CD4-positive, alpha-beta T cell treated with Interleukin-4 for 1 hour (primary cell): Measurements from ENCODE around the gene PTH.

ENCODE experiments used
- DNase-seq, 2 donors: peaks; one replicate each; pipeline ENCODE4 v3.0.0-alpha.2; 2020 to 2022

Gene PTH

DNA sequence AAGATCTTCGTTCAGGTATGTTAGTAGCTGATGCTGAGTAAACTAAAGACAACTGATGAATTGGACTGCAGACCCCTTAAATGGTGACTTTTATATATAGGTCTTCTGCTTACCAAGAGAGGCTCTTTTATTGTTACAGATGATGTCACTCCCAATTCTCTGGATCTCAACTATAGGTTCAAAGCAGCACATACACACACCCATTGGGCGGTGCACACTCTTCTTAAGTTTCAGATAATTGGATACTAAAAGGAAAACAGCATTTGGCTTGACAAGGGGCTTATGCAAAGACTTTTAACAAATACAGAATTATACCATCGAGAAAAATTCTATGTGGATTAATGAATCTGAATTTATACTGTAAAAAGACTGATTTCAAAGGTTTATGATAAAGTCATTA, at the start of gene PTH:
Gene PTH, minus strand, starts transcription at position 69 of the 400 bp plus-strand sequence. CDS start 3,142 bp downstream, outside the sequence.
- DNase-seq = no peak

- no peak for DNase-seq
Measured at GRCh38 chr11:13538044-13538443, 42.2 kb upstream of the PTH start.

GRCh38 chr11:13535819-13536218, 40.0 kb upstream of the PTH start:
- DNase-seq = no peak

DNA sequence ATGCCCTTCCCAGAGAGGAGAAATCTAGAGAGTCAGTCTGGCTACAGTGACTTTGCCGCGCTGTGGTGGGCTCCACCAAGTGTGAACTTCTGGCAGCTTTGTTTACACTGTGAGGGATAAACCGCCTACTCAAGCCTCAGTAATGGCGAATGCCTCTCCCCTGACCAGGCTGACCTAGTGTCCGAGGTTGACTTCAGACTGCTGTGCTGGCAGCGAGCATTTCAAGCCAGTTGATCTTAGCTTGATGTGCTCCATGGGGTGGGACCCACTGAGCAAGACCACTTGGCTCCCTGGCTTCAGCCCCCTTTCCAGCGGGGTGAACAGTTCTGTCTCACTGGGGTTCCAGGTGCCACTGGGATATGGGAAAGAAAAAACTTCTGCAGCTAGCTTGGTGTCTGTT, 38.6 kb upstream of the PTH start:
- DNase-seq = no peak

GRCh38 chr11:13525257-13525656, 29.5 kb upstream of the PTH start:
- DNase-seq = no peak

DNA sequence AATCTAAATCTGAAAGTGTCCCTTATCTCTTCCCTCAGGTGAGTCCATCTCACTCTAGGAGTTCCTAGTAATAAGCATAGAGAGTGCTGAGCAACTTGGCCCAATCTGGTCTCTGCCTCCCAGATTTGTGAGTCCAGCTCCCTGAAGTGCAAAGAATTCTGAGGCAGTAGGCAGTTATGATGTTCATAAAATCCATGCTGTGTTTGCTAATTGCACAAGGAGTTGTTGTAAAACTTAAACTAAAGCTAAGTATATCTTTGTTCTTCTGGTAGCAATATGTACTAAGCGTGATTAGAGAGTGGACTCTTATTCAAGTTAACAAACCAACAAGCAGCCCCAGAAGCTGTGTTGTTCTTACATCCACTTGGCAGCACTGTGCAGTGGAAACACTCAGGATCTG, 7.6 kb upstream of the PTH start:
- DNase-seq = no peak

DNA sequence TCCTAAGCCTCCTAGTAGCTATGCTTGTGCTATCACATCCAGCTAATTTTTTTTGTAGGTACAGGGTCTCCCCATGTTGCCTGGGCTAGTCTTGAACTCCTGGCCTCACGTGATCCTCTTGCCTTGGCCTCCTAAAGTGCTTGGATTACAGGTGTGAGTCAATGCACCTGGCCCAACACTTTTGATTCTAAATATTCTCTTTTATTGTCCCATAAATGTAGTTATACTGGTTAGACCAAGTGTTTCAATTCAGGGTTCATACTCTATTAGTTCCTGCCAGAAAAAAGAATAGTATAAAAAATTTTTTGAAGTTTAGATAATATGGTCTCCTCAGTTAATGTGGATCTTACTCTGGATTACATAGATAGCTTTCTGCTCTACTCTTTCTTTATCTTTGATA, 6.7 kb upstream of the PTH start:
- no peak for DNase-seq

- no peak for DNase-seq
Measured at GRCh38 chr11:13494051-13494450, 1.7 kb downstream of the PTH start.

GRCh38 chr11:13487661-13488030, 8.2 kb downstream of the PTH start:
- peak; percentile 20 to 49 for DNase-seq

DNA sequence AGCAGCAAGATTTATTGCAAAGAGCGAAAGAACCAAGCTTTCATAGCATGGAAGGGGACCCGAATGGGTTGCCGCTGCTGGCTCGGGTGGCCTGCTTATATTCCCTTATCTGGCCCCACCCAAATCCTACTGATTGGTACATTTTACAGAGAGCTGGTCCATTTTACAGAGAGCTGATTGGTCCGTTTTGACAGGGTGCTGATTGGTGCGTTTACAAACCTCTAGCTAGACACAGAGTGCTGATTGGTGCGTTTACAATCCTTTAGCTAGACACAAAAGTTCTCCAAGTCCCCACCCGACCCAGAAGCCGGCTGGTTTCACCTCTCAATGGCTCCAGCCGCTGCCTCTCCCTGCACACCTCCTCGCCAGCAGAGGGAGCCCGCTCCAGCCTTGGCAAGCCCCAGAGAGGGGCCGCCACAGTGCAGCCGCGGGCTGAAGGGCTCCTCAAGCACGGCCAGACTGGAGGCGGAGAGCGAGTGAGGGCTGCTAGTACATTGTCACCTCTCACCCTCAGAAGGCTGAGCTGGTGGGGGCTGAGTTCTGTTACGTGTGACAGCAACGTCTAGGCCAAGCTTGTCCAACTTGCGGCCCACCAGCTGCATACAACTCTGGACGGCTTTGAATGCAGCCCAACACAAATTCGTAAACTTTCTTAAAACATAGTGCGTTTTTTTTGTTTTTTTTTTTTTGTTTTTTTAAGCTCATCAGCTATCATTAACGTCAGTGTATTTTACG, 8.7 kb downstream of the PTH start:
- peak; percentile 68 to 76 for DNase-seq

GRCh38 chr11:13480198-13480597, 15.6 kb downstream of the PTH start:
- DNase-seq = no peak

DNA sequence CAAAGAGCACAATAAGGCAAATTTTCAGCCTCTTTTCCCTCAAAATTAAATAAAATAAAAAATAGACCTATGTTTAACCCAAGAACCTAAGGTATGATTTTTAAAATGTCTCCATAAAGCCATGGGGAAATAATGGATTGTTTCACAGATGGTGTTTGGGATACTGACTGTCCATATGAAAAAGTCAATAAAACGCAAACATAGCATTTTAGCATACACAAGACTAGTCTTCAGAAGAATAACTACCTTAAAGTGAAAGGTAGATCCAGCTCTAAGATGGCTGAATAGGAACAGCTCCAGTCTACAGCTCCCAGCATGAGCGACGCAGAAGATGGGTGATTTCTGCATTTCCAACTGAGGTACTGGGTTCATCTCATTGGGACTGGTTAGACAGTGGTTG, 16.1 kb downstream of the PTH start:
- DNase-seq = no peak

GRCh38 chr11:13475091-13475490, 20.7 kb downstream of the PTH start:
- DNase-seq = no peak

DNA sequence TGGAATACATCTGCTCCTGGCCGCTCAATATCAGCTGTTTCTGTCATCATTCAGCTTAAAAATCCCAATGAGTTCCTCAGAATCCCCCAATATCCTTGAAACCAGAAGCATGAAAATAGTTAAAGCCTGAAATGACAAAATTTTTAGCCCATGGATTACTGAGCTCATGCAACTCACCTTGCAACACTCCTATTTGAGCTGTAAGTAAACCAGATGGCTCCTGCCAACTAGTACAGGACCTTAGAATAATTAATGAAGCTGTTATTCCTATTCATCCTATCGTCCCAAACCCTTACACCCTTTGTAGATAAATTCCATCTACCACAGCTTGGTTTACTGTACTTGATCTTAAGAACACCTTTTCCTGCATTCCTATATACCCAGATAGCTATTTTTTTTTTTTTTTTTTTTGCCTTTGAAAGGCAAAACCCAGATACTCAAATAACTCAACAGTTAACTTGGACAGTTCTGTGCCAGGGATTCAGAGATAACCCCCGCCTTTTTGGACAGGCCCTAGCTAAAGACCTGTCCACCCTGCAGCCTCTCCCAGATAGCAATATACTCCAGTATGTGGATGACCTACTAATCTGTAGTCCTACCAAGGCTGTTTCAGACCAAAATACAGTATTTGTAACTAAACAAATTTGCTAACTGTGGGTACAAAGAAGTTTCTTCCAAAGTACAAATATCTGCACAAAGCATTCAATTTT, 22.6 kb downstream of the PTH start:
- DNase-seq = no peak

DNA sequence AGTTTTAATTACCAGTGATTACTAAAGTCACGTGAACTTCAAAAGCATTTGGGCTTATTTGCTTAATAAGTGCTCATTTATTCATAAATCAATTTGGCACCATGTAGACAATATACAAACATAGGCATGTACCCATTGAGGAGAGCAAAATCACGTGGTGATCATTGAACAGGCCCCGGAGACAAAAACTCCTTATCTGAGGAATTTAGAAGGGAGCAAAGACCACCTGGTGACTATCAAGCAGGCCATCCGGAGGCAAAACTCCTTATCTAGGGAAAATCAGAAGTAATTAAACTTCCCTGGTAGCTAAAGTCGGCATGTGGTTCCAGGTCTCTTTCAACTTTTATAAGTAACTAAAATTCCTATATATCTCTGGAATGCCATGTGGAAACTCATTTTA, 27.0 kb downstream of the PTH start:
- no peak for DNase-seq

DNA sequence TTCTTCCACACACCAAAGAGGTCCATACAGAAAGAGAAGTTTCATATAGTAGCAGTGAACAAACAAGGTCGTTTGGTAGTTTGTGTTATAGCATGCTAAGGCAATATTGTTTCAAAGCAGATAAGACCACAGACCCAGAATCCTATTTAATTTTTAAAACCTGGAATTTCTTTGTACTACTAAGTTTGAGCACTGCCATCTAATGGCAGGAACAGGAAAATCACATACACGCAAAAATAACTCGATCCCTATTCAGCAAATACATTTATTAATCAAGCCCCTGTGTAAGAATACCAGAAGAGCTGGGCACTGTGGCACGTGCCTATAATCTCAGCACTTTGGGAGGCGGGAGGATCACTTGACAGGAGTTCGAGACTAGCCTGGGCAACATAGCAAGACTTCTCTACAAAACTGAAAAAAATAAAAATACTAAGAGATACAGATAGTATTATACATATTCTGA, 29.9 kb downstream of the PTH start:
- peak in 1 of 2 donors; percentile 48 for DNase-seq

DNA sequence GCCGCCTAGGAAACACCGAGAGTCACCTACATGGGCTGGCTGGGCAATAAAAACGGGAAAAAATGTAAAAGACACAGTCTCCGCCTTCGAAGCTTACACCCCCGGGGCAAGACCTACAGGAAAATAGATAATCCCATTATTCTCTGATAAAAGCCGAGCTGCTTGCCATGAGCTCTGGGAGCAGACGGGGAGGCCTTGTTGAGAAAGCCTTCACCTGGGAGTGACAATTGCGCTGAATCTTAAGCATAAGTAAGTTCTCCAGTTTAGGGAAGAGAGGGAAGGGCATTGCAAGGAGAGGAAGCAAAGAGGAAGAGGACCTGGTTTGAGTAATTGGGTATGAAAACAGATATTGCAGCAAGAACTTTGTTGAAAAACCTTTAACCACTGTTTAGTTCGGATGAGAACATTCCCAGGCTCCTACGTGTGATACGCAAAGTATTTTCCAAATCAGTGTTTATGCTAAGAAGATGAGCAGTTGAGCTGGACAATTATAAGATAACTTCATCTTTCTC, 32.0 kb downstream of the PTH start:
- DNase-seq = no peak

- peak; percentile 95 for DNase-seq
Measured at GRCh38 chr11:13462901-13463778, 32.7 kb downstream of the PTH start, which contains the start of gene BTBD10. BTBD10 (minus strand) TSS chr11:13463222; CDS start chr11:13445124, 18,098 bp downstream.

GRCh38 chr11:13462311-13462900, 33.4 kb downstream of the PTH start:
- DNase-seq = peak; percentile 30 to 56

GRCh38 chr11:13461291-13461690, 34.5 kb downstream of the PTH start:
- DNase-seq = no peak

GRCh38 chr11:13450832-13451397, 44.9 kb downstream of the PTH start:
- DNase-seq = no peak

GRCh38 chr11:13449522-13449921, 46.3 kb downstream of the PTH start:
- no peak for DNase-seq
